Measurements from ENCODE around the gene CD300H.

CD300H gene
- 0 reads per million in 9 experiments for total RNA-seq

DNA sequence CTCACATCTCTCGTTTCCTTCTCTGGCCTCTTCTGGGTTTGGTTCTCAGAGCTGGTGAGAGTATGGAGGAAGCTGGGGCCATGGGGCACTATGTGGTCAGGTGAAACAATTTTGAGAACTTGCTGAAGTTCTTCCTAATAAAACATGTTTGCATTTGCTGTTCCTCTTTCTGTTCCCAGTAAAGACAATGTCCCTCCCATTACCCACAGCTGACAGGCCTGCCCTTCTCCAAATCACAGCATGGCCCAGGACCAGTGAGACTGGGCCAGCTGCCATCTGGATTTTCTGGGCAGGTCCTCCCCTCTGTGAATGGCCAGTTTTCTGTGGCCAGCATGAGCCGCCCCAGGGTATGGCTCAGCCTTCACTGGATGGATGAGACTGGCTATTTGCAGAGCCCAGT is at the start of gene CD300H:
TSS of gene CD300H (minus strand) at position 113 of the 400 bp plus-strand sequence.
- Mint-ChIP-seq H3K4me3 (peak within 1 kb of the TSS in 1 of 2 donors; percentile 7), H3K27ac (no peak within 1 kb of the TSS), H3K9me3 (no peaks in the 10 kb centered on the region), H3K27me3 (peaks cover 56 to 57% of the 10 kb centered on the region in 2 donors), H3K4me1 (ENCODE audit: low read depth in 2 of 2) (peaks cover 0 to 6% of the 10 kb centered on the region in 2 donors), H3K36me3 (ENCODE audit: insufficient read depth) (no peaks in the 10 kb centered on the region)
- DNase-seq (no peak), ATAC-seq (replicated peaks) (no peak)

GRCh38 chr17:74616696-74617095 is 49.4 kb upstream of the CD300H start:
- no peak overlapping the region for H3K27ac Mint-ChIP-seq
- no peak for ATAC-seq (replicated peaks)

DNA sequence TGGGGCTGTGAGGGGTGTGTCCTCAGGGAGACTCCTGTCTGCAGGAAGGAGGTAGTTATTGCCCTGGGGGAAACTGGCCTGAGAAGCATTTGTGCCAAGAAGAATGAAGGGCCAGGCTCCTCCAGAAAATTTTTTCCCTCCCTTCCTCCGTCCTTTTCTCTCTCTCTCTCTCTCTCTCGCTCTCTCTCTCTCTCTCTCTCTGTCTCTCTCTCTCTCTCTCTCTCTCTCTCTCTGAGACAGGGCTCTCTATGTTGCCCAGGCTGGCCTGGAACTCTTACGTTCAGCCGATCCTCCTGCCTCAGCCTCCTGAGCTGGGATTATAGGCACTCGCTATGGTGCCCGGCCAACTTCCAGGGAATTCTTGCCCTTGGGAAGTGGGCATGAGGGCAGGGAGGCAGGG is 44.7 kb upstream of the CD300H start:
- H3K9me3 Mint-ChIP-seq, result no peaks in the 10 kb centered on the region
- peaks cover 4% of the 10 kb centered on the region for H3K36me3 Mint-ChIP-seq (ENCODE audit: insufficient read depth)
- H3K4me3 Mint-ChIP-seq, result no peak overlapping the region
- H3K27ac Mint-ChIP-seq, result no peak overlapping the region
- ATAC-seq (replicated peaks), result no peak
- peaks cover 0 to 7% of the 10 kb centered on the region in 2 donors for H3K4me1 Mint-ChIP-seq (ENCODE audit: low read depth in 2 of 2)
- DNase-seq, result no peak
- H3K27me3 Mint-ChIP-seq, result peaks cover 30 to 40% of the 10 kb centered on the region in 2 donors

More at GRCh38 chr17:74616696-74617095, 49.4 kb upstream of the CD300H start:
- no peaks in the 10 kb centered on the region for H3K9me3 Mint-ChIP-seq
- no peak for DNase-seq
- peaks cover 53 to 62% of the 10 kb centered on the region in 2 donors for H3K27me3 Mint-ChIP-seq
- H3K36me3 Mint-ChIP-seq (ENCODE audit: insufficient read depth), result peaks cover 7% of the 10 kb centered on the region
- H3K4me3 Mint-ChIP-seq, result no peak overlapping the region
- peaks cover 0 to 7% of the 10 kb centered on the region in 2 donors for H3K4me1 Mint-ChIP-seq (ENCODE audit: low read depth in 2 of 2)

DNA sequence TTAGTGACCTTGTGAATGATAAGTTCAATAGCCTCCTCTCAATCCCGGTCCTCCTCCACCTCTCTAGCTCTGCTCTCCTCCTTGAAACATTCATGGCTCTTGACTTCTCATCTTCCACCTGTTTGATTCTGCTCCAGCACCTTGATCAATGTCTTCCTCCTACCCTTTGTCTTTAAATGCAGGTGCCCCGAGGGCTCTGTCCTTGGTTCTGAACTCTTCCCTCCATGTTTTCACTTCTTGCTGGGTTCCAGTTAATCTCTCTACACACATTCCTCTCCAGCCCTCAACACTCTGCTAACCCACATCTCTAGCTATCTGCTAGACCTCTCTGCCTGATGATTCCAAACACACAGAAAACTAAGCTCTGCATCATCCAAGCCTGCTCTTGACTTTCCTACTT is 42.8 kb upstream of the CD300H start:
- H3K4me1 Mint-ChIP-seq (ENCODE audit: low read depth in 2 of 2), result peaks cover 0 to 7% of the 10 kb centered on the region in 2 donors
- no peaks in the 10 kb centered on the region for H3K9me3 Mint-ChIP-seq
- H3K27me3 Mint-ChIP-seq, result peaks cover 24 to 37% of the 10 kb centered on the region in 2 donors

GRCh38 chr17:74608511-74608910 is 41.2 kb upstream of the CD300H start:
- no peak overlapping the region for H3K4me3 Mint-ChIP-seq
- H3K27ac Mint-ChIP-seq, result no peak overlapping the region
- no peaks in the 10 kb centered on the region for H3K9me3 Mint-ChIP-seq

More for the DNA sequence above, 42.8 kb upstream of the CD300H start:
- no peaks in the 10 kb centered on the region for H3K36me3 Mint-ChIP-seq (ENCODE audit: insufficient read depth)
- no peak overlapping the region for H3K27ac Mint-ChIP-seq
- no peak overlapping the region for H3K4me3 Mint-ChIP-seq
- ATAC-seq (replicated peaks), result no peak
- DNase-seq, result no peak

GRCh38 chr17:74607221-74607620 is 39.9 kb upstream of the CD300H start:
- no peak overlapping the region for H3K4me3 Mint-ChIP-seq
- H3K4me1 Mint-ChIP-seq (ENCODE audit: low read depth in 2 of 2), result no peaks in the 10 kb centered on the region
- H3K27ac Mint-ChIP-seq, result no peak overlapping the region
- no peaks in the 10 kb centered on the region for H3K9me3 Mint-ChIP-seq
- peaks cover 37 to 56% of the 10 kb centered on the region in 2 donors for H3K27me3 Mint-ChIP-seq
- no peaks in the 10 kb centered on the region for H3K36me3 Mint-ChIP-seq (ENCODE audit: insufficient read depth)
- no peak for ATAC-seq (replicated peaks)
- DNase-seq, result no peak

More at GRCh38 chr17:74608511-74608910, 41.2 kb upstream of the CD300H start:
- peaks cover 0 to 7% of the 10 kb centered on the region in 2 donors for H3K4me1 Mint-ChIP-seq (ENCODE audit: low read depth in 2 of 2)
- DNase-seq (no peak), ATAC-seq (replicated peaks) (no peak)
- H3K27me3 Mint-ChIP-seq, result peaks cover 24 to 43% of the 10 kb centered on the region in 2 donors
- no peaks in the 10 kb centered on the region for H3K36me3 Mint-ChIP-seq (ENCODE audit: insufficient read depth)

- Mint-ChIP-seq H3K27ac (no peak overlapping the region), H3K36me3 (ENCODE audit: insufficient read depth) (no peaks in the 10 kb centered on the region), H3K4me1 (ENCODE audit: low read depth in 2 of 2) (no peaks in the 10 kb centered on the region), H3K27me3 (peaks cover 47 to 67% of the 10 kb centered on the region in 2 donors), H3K4me3 (no peak overlapping the region), H3K9me3 (no peaks in the 10 kb centered on the region)
- DNase-seq (no peak), ATAC-seq (replicated peaks) (no peak)
Observed at GRCh38 chr17:74606050-74606449, 38.7 kb upstream of the CD300H start.

GRCh38 chr17:74605361-74605760 is 38.1 kb upstream of the CD300H start:
- DNase-seq, result no peak
- no peaks in the 10 kb centered on the region for H3K36me3 Mint-ChIP-seq (ENCODE audit: insufficient read depth)
- ATAC-seq (replicated peaks), result no peak
- peaks cover 54 to 74% of the 10 kb centered on the region in 2 donors for H3K27me3 Mint-ChIP-seq
- H3K9me3 Mint-ChIP-seq, result no peaks in the 10 kb centered on the region
- peak overlapping the region in 1 of 2 donors; percentile 11 for H3K27ac Mint-ChIP-seq
- no peak overlapping the region for H3K4me3 Mint-ChIP-seq
- H3K4me1 Mint-ChIP-seq (ENCODE audit: low read depth in 2 of 2), result no peaks in the 10 kb centered on the region

DNA sequence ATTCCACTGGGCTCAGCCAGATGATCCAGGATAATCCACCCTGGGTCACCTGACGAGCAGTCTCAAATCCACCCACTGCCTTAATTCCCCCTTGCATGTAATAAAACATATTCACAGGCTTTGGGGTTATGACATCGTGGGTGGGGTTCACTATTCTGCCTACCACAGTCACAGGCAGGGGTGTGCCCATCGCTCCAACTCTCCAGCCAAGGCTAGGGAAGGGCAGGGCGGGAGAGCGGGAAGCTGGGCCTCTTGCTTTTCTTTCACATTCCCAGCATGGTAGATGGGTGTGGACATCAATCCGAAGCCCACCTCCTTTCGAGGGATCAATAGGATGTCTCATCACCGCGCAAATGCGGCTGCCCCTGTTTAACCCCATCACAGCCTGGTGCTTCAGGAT is 37.5 kb upstream of the CD300H start:
- peaks cover 60 to 78% of the 10 kb centered on the region in 2 donors for H3K27me3 Mint-ChIP-seq
- no peaks in the 10 kb centered on the region for H3K9me3 Mint-ChIP-seq
- H3K36me3 Mint-ChIP-seq (ENCODE audit: insufficient read depth), result no peaks in the 10 kb centered on the region
- no peaks in the 10 kb centered on the region for H3K4me1 Mint-ChIP-seq (ENCODE audit: low read depth in 2 of 2)
- H3K4me3 Mint-ChIP-seq, result no peak overlapping the region
- no peak overlapping the region for H3K27ac Mint-ChIP-seq
- DNase-seq (no peak), ATAC-seq (replicated peaks) (no peak)

DNA sequence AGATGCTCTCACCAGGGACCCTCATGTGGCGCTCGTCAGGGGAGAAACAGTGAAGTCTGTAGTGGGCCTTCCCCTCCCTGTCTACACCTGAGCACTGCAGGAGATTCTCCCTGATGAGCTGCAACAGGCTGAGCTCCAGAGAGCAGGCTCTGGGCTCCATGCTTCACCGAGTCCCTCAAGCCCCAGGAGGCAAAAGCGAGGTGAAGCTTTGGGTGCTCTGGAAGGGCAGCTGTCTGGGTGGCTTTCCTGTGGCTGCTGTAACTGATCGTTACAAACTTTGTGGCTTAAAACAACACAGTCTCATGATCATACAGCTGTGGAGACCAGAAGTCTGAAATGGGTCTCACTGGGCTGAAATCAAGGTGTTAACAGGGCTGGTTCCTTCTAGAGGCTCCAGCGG is 36.9 kb upstream of the CD300H start:
- DNase-seq (no peak), ATAC-seq (replicated peaks) (no peak)
- Mint-ChIP-seq H3K27ac (no peak overlapping the region), H3K27me3 (peaks cover 66 to 83% of the 10 kb centered on the region in 2 donors), H3K4me3 (no peak overlapping the region), H3K36me3 (ENCODE audit: insufficient read depth) (no peaks in the 10 kb centered on the region), H3K4me1 (ENCODE audit: low read depth in 2 of 2) (no peaks in the 10 kb centered on the region), H3K9me3 (no peaks in the 10 kb centered on the region)

DNA sequence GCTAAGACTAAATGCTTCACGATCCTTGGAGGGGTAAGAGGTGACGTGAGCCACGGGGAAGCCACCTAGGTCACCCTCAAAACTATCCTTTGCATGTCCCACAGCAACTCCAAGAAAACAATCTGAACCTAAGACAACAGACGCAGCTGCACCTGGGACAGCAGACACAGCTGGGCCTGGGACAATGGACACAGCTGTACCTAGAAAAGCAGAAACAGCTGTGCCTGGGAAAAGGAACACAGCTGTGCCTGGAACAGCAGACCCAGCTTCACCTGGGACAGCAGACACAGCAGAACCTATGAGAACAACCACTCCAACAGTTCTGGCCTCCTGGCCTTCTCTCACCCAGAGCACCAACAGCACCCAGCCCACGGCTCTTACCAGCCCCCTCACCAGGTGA is 36.4 kb upstream of the CD300H start:
- ATAC-seq (replicated peaks), result no peak
- Mint-ChIP-seq H3K36me3 (ENCODE audit: insufficient read depth) (no peaks in the 10 kb centered on the region), H3K9me3 (no peaks in the 10 kb centered on the region), H3K4me1 (ENCODE audit: low read depth in 2 of 2) (peaks cover under 1 to 1% of the 10 kb centered on the region in 2 donors), H3K27me3 (peaks cover 68 to 88% of the 10 kb centered on the region in 2 donors), H3K27ac (no peak overlapping the region), H3K4me3 (no peak overlapping the region)
- DNase-seq, result no peak

- H3K27me3 Mint-ChIP-seq, result peaks cover 74 to 90% of the 10 kb centered on the region in 2 donors
- H3K36me3 Mint-ChIP-seq (ENCODE audit: insufficient read depth), result no peaks in the 10 kb centered on the region
- H3K9me3 Mint-ChIP-seq, result no peaks in the 10 kb centered on the region
- no peak overlapping the region for H3K4me3 Mint-ChIP-seq
- no peak overlapping the region for H3K27ac Mint-ChIP-seq
- ATAC-seq (replicated peaks) (no peak), DNase-seq (no peak)
- peaks cover 5 to 6% of the 10 kb centered on the region in 2 donors for H3K4me1 Mint-ChIP-seq (ENCODE audit: low read depth in 2 of 2)
Observed at GRCh38 chr17:74603037-74603635, 35.8 kb upstream of the CD300H start.

DNA sequence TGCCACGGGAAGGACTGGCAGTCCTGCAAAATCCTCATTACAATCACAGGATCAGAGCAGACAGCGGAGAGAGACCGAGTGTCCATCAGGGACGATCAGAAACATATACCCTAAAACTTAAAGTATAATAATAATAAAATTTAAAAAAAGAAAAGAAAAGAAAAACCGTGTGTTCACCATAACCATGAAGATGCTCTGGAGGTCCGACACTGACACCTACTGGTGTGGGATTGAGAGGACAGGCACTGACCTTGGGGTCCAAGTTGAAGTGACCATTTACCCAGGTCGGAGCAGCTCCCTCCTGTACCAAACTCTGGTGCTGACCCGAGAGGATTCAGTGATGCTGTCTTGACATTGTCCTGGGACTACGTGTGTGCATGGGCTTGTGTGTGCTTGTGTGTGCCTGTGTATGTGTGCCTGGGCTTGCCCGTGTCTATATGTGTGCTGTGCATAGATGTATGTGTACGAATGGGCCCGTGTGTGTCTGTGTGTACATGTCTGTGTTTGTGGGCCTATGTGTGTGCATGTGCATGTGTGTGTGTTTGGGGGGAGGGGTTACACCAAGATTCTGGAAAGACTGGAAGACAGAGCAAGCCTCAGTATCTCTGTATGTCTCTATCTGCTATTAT is 34.7 kb upstream of the CD300H start:
- peaks cover 78 to 82% of the 10 kb centered on the region in 2 donors for H3K27me3 Mint-ChIP-seq
- peaks cover 5 to 6% of the 10 kb centered on the region in 2 donors for H3K4me1 Mint-ChIP-seq (ENCODE audit: low read depth in 2 of 2)
- H3K27ac Mint-ChIP-seq, result no peak overlapping the region

DNA sequence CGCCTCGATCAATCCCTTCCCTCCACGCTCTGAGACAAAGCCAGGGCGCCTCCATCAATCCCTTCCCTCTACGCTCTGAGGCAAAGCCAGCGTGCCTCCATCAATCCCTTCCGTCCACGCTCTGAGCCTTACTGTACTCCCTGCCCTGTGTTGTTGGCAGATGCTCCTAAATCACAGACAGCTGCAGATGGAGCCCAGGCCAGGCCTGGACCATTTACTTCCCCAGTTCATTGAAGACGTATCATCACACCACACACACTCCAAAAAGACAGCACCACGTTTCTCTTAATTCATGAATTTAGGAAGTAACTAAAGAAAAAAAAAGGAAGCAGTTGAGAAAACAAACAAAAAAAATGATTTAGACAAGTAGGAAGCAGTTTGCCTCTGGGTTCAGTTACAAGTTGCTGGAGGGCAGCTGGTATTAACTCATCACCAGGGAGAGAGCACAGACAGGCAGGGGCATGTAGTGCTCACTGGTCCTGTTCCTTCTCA is 32.2 kb upstream of the CD300H start:
- no peak for DNase-seq
- Mint-ChIP-seq H3K4me3 (no peak overlapping the region), H3K36me3 (ENCODE audit: insufficient read depth) (no peaks in the 10 kb centered on the region), H3K4me1 (ENCODE audit: low read depth in 2 of 2) (peaks cover 5 to 6% of the 10 kb centered on the region in 2 donors), H3K27me3 (peaks cover 73 to 77% of the 10 kb centered on the region in 2 donors), H3K27ac (peak overlapping the region in 1 of 2 donors; percentile 14), H3K9me3 (no peaks in the 10 kb centered on the region)
- no peak for ATAC-seq (replicated peaks)

More for the DNA sequence above, 34.7 kb upstream of the CD300H start:
- Mint-ChIP-seq H3K36me3 (ENCODE audit: insufficient read depth) (no peaks in the 10 kb centered on the region), H3K4me3 (no peak overlapping the region), H3K9me3 (no peaks in the 10 kb centered on the region)
- no peak for ATAC-seq (replicated peaks)
- peak; percentile 10 to 32 (median 18) for DNase-seq
